ENCODE results near the gene C16orf54. TPM values are rescaled to one million over a fixed set of nuclear protein-coding genes. Genes with fewer than 3 reads are reported as not detected.
"Not testable (repeated sequence)": the region's sequence is repeated elsewhere in the genome, so short reads cannot be mapped to it uniquely, and the experiment has no call there.

Gene C16orf54
- total RNA-seq, 3 donors from 2014 or later (not counting 1 experiment from before 2014, with no cell fraction given), result 100.0 to 172 (median 146) TPM

GRCh38 chr16:29714396-29714795 lies 31.4 kb downstream of the C16orf54 start:
- DNase-seq, result no peak
- H3K27ac Mint-ChIP-seq, result no peak overlapping the region
- H3K4me3 Mint-ChIP-seq, result no peak overlapping the region
- TF ChIP-seq CTCF (IDR thresholded peaks at IDR 0.05), result no peak
- intact Hi-C loops (cut with micrococcal nuclease), result no loop called here
- peaks cover 2% of the 10 kb centered on the region for H3K4me1 ChIP-seq (ENCODE audit: control insufficient read depth, insufficient read depth, low read length)
- H3K27me3 ChIP-seq (ENCODE audit: control insufficient read depth, insufficient read depth, low read length), result no peaks in the 10 kb centered on the region
- H3K9me3 ChIP-seq (ENCODE audit: control insufficient read depth, insufficient read depth, low read length), result no peaks in the 10 kb centered on the region
- H3K36me3 Mint-ChIP-seq, result no peaks in the 10 kb centered on the region
- H3K4me1 Mint-ChIP-seq, result peaks cover 9 to 12% of the 10 kb centered on the region in 2 donors
- H3K36me3 ChIP-seq (ENCODE audit: control insufficient read depth, insufficient read depth, low read length), result no peaks in the 10 kb centered on the region
- no peak overlapping the region for H3K27ac ChIP-seq (ENCODE audit: low read length)
- no peak overlapping the region for H3K4me3 ChIP-seq (ENCODE audit: low read length)
- WGBS (ENCODE audit: insufficient coverage), result 90% methylated on average over 2 of the region's 2 CpGs
- H3K9me3 Mint-ChIP-seq, result no peaks in the 10 kb centered on the region
- no peaks in the 10 kb centered on the region for H3K27me3 Mint-ChIP-seq (ENCODE audit: low read depth in 2 of 2)
- no peak for ATAC-seq

- Mint-ChIP-seq H3K36me3 (no peaks in the 10 kb centered on the region), H3K4me3 (no peak overlapping the region), H3K4me1 (peaks cover 9 to 12% of the 10 kb centered on the region in 2 donors), H3K27ac (no peak overlapping the region), H3K27me3 (ENCODE audit: low read depth in 2 of 2) (no peaks in the 10 kb centered on the region), H3K9me3 (no peaks in the 10 kb centered on the region)
- Histone ChIP-seq H3K4me3 (ENCODE audit: low read length) (no peak overlapping the region), H3K4me1 (ENCODE audit: control insufficient read depth, insufficient read depth, low read length) (peaks cover 2% of the 10 kb centered on the region), H3K27me3 (ENCODE audit: control insufficient read depth, insufficient read depth, low read length) (no peaks in the 10 kb centered on the region), H3K9me3 (ENCODE audit: control insufficient read depth, insufficient read depth, low read length) (no peaks in the 10 kb centered on the region), H3K36me3 (ENCODE audit: control insufficient read depth, insufficient read depth, low read length) (no peaks in the 10 kb centered on the region), H3K27ac (ENCODE audit: low read length) (no peak overlapping the region)
- intact Hi-C loops (cut with micrococcal nuclease), result no loop called here
- DNase-seq (no peak), ATAC-seq (no peak)
- no peak for TF ChIP-seq CTCF (IDR thresholded peaks at IDR 0.05)
- WGBS (ENCODE audit: insufficient coverage), result 95% methylated on average over 3 of the region's 4 CpGs
These were observed 33.0 kb downstream of the C16orf54 start for GRCh38 chr16:29712809-29713208.

- Mint-ChIP-seq H3K4me3 (no peak overlapping the region), H3K9me3 (no peaks in the 10 kb centered on the region), H3K27me3 (ENCODE audit: low read depth in 2 of 2) (no peaks in the 10 kb centered on the region), H3K36me3 (no peaks in the 10 kb centered on the region), H3K27ac (peak overlapping the region in 1 of 2 donors; percentile 72), H3K4me1 (peaks cover 9 to 12% of the 10 kb centered on the region in 2 donors)
- Histone ChIP-seq H3K4me3 (ENCODE audit: low read length) (no peak overlapping the region), H3K27me3 (ENCODE audit: control insufficient read depth, insufficient read depth, low read length) (no peaks in the 10 kb centered on the region), H3K36me3 (ENCODE audit: control insufficient read depth, insufficient read depth, low read length) (no peaks in the 10 kb centered on the region), H3K4me1 (ENCODE audit: control insufficient read depth, insufficient read depth, low read length) (peaks cover 2% of the 10 kb centered on the region), H3K27ac (ENCODE audit: low read length) (no peak overlapping the region), H3K9me3 (ENCODE audit: control insufficient read depth, insufficient read depth, low read length) (no peaks in the 10 kb centered on the region)
- DNase-seq (peak in 1 of 2 donors; percentile 85), ATAC-seq (peak; percentile 72 to 97 (median 96))
- intact Hi-C loops (cut with micrococcal nuclease), result loop anchor here (1.0 kb wide), 1 partner anchor 10 kb away; no protein-coding TSS in a partner anchor
- 53% methylated on average over 16 of the region's 17 CpGs for WGBS (ENCODE audit: insufficient coverage)
- TF ChIP-seq CTCF (IDR thresholded peaks at IDR 0.05), result peak; percentile 70
These were observed 35.3 kb downstream of the C16orf54 start for GRCh38 chr16:29710227-29711219.

GRCh38 chr16:29709657-29710056 lies 36.1 kb downstream of the C16orf54 start:
- H3K9me3 ChIP-seq (ENCODE audit: control insufficient read depth, insufficient read depth, low read length); H3K4me3 ChIP-seq (ENCODE audit: low read length); H3K36me3 ChIP-seq (ENCODE audit: control insufficient read depth, insufficient read depth, low read length); H3K36me3 Mint-ChIP-seq; H3K4me1 ChIP-seq (ENCODE audit: control insufficient read depth, insufficient read depth, low read length); H3K27ac ChIP-seq (ENCODE audit: low read length); ATAC-seq; H3K9me3 Mint-ChIP-seq; H3K27me3 Mint-ChIP-seq (ENCODE audit: low read depth in 2 of 2); H3K27me3 ChIP-seq (ENCODE audit: control insufficient read depth, insufficient read depth, low read length); H3K4me3 Mint-ChIP-seq; DNase-seq: not testable (repeated sequence)
- peaks cover 9 to 12% of the 10 kb centered on the region in 2 donors for H3K4me1 Mint-ChIP-seq
- intact Hi-C loops (cut with micrococcal nuclease), result loop anchor here (1.0 to 10.0 kb wide), 2 partner anchors 9 to 65 kb away; no protein-coding TSS in a partner anchor
- 78% methylated on average over 6 of the region's 6 CpGs for WGBS (ENCODE audit: insufficient coverage)
- H3K27ac Mint-ChIP-seq, result peak overlapping the region in 1 of 2 donors; percentile 72
